K562 (cell line): ENCODE measurements around the gene TYW1. TPM values are rescaled to one million over a fixed set of nuclear protein-coding genes. Genes with fewer than 3 reads are reported as not detected.
"Not testable (repeated sequence)": the region's sequence is repeated elsewhere in the genome, so short reads cannot be mapped to it uniquely, and the experiment has no call there.

ENCODE experiments used
- ATAC-seq: fragments of 200-7000 bp; cut with Tn5 transposase; 3 replicates; pipeline ENCODE4 v1.9.1; 2020; ENCODE audit warnings: moderate library complexity
- BruUV-seq: library from RNA; stranded (reverse); fragments of 400-500 nt; replicated peaks from 2 replicates; lab custom pipeline; 2021; lab: Mats Ljungman, UMichigan
- CTCF ChIA-PET: fragments of 300-600 bp; formaldehyde crosslinking; extraction: SDS; loops from one replicate; lab custom pipeline; 2021; ENCODE audit warnings: low intra/inter-chr PET ratio; lab: Yijun Ruan, JAX
- POLR2A ChIA-PET: fragments of 300-600, 350-650 bp; sonication (Branson Sonifier 250); formaldehyde crosslinking; extraction: SDS; loops from one replicate; lab custom pipeline; 2021; ENCODE audit warnings: antibody characterized with exemption, inconsistent platforms; lab: Yijun Ruan, JAX
- DNase-seq, 4 experiments: peaks; one replicate each; pipeline versions ENCODE4 v3.0.0 to v3.0.0-alpha.2; 2011 to 2018; ENCODE audit warnings: low spot score in 3 of 4, mixed read lengths in 3 of 4; ENCODE audit errors: extremely low read depth in 1 of 4
- FAIRE-seq: peaks from 2 replicates; lab custom pipeline; 2011; peaks lifted over from hg19 to GRCh38; lab: Jason Lieb, UNC
- H2AFZ ChIP-seq: 2 replicates; pipeline ENCODE4 v1.6.0; 2011; ENCODE audit warnings: low read depth, low read length, control low read depth, inconsistent platforms
- H3K27ac ChIP-seq: fragments of 200-600 bp; 3 replicates; pipeline ENCODE4 v1.8.0; 2011; ENCODE audit warnings: low read depth, mild to moderate bottlenecking, control low read depth, inconsistent platforms, low read length, moderate library complexity, mixed read lengths; ENCODE audit errors: extremely low read depth
- H3K27me3 ChIP-seq, 2 experiments: fragments of 300-600 bp in 1 of 2; 2 replicates in 1 of 2; 3 replicates in 1 of 2; pipeline versions ENCODE4 v1.6.0 to v1.8.0; 2011; ENCODE audit warnings: inconsistent platforms in 2 of 2, low read length in 2 of 2, mild to moderate bottlenecking in 1 of 2, mixed read lengths in 1 of 2, moderate library complexity in 1 of 2; ENCODE audit not compliant: control insufficient read depth in 2 of 2, insufficient read depth in 2 of 2
- H3K36me3 ChIP-seq: fragments of 300-600 bp; 3 replicates; pipeline ENCODE4 v1.8.0; 2011; ENCODE audit warnings: mild to moderate bottlenecking, low read length, inconsistent platforms; ENCODE audit not compliant: control insufficient read depth, insufficient read depth
- H3K4me1 ChIP-seq, 2 experiments: fragments of 200-600 bp in 1 of 2; replicated peaks in 1 of 2; 2 replicates in 1 of 2; 3 replicates in 1 of 2; pipeline versions ENCODE4 v1.5.1 to v1.8.0; 2011; ENCODE audit warnings: inconsistent platforms in 2 of 2, low read length in 2 of 2, mild to moderate bottlenecking in 1 of 2, mixed read lengths in 1 of 2, moderate library complexity in 1 of 2; ENCODE audit not compliant: control insufficient read depth in 2 of 2, insufficient read depth in 2 of 2
- H3K4me2 ChIP-seq: 2 replicates; pipeline ENCODE4 v1.6.1; 2011; ENCODE audit warnings: low read length, control low read depth, inconsistent platforms, mixed read lengths; ENCODE audit not compliant: insufficient read depth
- H3K4me3 ChIP-seq: fragments of 200-600 bp; sonication (generic), shearing (Covaris generic); 2 replicates; pipeline ENCODE4 v1.5.1; 2016; ENCODE audit warnings: control low read depth, inconsistent platforms
- H3K79me2 ChIP-seq: fragments of 200-600 bp; 3 replicates; pipeline ENCODE4 v1.8.0; 2011; ENCODE audit warnings: low read length, inconsistent platforms; ENCODE audit not compliant: control insufficient read depth, insufficient read depth
- H3K9ac ChIP-seq, 2 experiments: 2 replicates each; pipeline versions ENCODE4 v1.6.0 to v1.6.1; 2011; ENCODE audit warnings: low read depth in 2 of 2, low read length in 2 of 2, control low read depth in 1 of 2, inconsistent platforms in 1 of 2, mild to moderate bottlenecking in 1 of 2, mixed read lengths in 1 of 2; ENCODE audit not compliant: insufficient read depth in 1 of 2
- H3K9me1 ChIP-seq: one replicate; pipeline ENCODE4 v1.6.0; 2011; ENCODE audit warnings: inconsistent platforms, mild to moderate bottlenecking, low read length, moderate library complexity; ENCODE audit not compliant: control insufficient read depth, insufficient read depth
- H3K9me3 ChIP-seq: replicated peaks from 2 replicates; pipeline ENCODE4 v1.5.1; 2011; ENCODE audit warnings: low read depth, low read length, inconsistent platforms; ENCODE audit not compliant: control insufficient read depth, insufficient read depth
- H4K20me1 ChIP-seq: replicated peaks from 2 replicates; pipeline ENCODE4 v1.6.1; 2011; ENCODE audit warnings: low read length, inconsistent platforms, mixed read lengths; ENCODE audit not compliant: control insufficient read depth, insufficient read depth
- ZNF121 ChIP-seq: sonication (generic); formaldehyde crosslinking; conservative IDR thresholded peaks from 2 replicates; pipeline ENCODE4 v1.8.0; 2022; ENCODE audit warnings: missing genetic modification reagents
- WGBS: fragments of 100-300 bp; shearing (Covaris generic); methylation state at CpG from one replicate; pipeline ENCODE4 v1.1.6; 2016; ENCODE audit warnings: low coverage, mixed read lengths; ENCODE audit not compliant: insufficient coverage; ENCODE audit errors: missing lambda C conversion rate; 5-methylcytosine and 5-hydroxymethylcytosine counted together
- in situ Hi-C: fragments of 300-500 bp; cut with MboI; formaldehyde crosslinking; loops from 4 replicates; pipeline ENCODE4 v1.15.0; 2018; ENCODE audit warnings: inconsistent platforms, mixed read lengths
- intact Hi-C: fragments of 100-400 bp; cut with micrococcal nuclease; formaldehyde crosslinking; loops from 2 replicates; pipeline ENCODE4 v1.14.2; 2022
- polyA plus RNA-seq, 8 experiments: library from polyadenylated mRNA; depleted of rRNA in 4 of 8; stranded (reverse) in 5 of 8; unstranded in 3 of 8; fragments of >200 nt; fragmentation: Nextera tagmentation in 2 of 8; fragmentation: Illumina TruSeq in 1 of 8; extraction: Ambion mirVana in 2 of 8; extraction: Trizol in 1 of 8; gene quantifications; 2 replicates each; pipeline versions ENCODE4 v1.2.1 to v1.2.3, GENCODE V29; 2011 to 2014; ENCODE audit warnings: inconsistent platforms in 1 of 8, missing spikeins in 1 of 8
- total RNA-seq, 7 experiments: library from RNA; depleted of rRNA in 6 of 7; stranded (reverse); fragments of >200 nt in 6 of 7; fragmentation: Illumina TruSeq in 2 of 7; extraction: Trizol in 2 of 7; gene quantifications; 2 replicates each; pipeline versions ENCODE4 v1.2.1 to v1.2.3, GENCODE V29; 2011 to 2021; ENCODE audit warnings: low replicate concordance in 1 of 7
- TF ChIP-seq, protein P1 (sequence below): fragments of 450-650 bp; conservative IDR thresholded peaks from 2 replicates; pipeline ENCODE4 v1.6.1; 2016; ENCODE audit warnings: missing genetic modification characterization, low read depth, mild to moderate bottlenecking, missing compliant biosample characterization, moderate library complexity
- TF ChIP-seq, protein P2 (sequence below), 2 experiments: fragments of 450-650 bp; IDR thresholded peaks; 2 replicates each; pipeline ENCODE4 v1.6.1; 2016

Gene TYW1
- total and polyA plus RNA-seq, 9 of the 15 experiments (the other 6 are each of a cell fraction or from before 2014, with no cell fraction given) = 17.4 to 32.0 (median 26.2) TPM

DNA sequence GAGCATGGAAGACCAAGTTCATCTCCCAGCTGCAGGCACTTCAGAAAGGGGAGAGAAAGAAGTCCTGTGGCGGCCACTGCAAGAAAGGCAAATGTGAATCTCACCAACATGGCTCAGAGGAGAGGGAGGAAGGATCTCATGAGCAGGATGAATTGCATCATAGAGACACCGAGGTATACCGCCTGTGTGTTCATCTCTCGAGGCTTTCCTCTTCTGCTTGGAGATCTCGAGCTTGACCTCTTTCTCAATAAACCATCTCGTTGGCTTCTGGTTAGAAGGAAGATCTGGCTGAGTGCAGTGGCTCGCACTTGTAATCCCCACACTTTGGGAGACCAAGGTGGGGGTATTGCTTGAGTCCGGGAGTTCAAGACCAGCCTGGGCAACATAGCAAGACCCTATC is 21.3 kb downstream of the TYW1 start:
- BruUV-seq, H4K20me1 ChIP-seq, CTCF ChIA-PET, H3K9me3 ChIP-seq, POLR2A ChIA-PET, H3K27me3 ChIP-seq, H3K27ac ChIP-seq, H3K79me2 ChIP-seq, H2AFZ ChIP-seq, ATAC-seq, intact Hi-C loops, H3K4me2 ChIP-seq, H3K4me3 ChIP-seq, H3K9me1 ChIP-seq, H3K9ac ChIP-seq, DNase-seq, in situ Hi-C loops, FAIRE-seq: not testable (repeated sequence)
- 95% methylated on average over 6 of the region's 8 CpGs for WGBS
- Histone ChIP-seq H3K36me3 (peaks cover 77% of the 10 kb centered on the region), H3K4me1 (peaks cover 5 to 13% of the 10 kb centered on the region in 2 experiments; a peak in 4 of 5 replicates)
- peak; percentile 47; the same call in 1 of the 2 replicates for TF ChIP-seq ZNF121 (CRISPR knock-in tag)

DNA sequence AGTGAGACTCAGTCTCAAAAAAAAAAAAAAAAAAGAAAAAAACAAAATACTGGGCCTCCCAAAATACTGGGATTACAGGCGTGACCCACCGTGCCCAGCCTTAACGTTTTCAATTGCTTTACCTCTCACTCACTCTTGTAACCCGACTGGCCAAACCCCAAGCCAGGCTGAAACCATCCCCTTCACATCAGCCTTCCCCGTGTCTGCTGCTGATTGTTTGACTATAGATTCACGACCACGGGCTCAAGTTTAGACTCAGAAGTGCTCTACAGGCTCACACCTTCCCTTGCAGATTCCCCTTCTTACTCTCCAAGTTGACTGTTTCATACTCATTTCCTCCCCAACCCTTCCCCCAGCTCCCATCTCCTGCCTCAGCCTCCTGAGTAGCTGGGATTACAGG is 22.3 kb downstream of the TYW1 start:
- H3K9me3 ChIP-seq = no peaks in the 10 kb centered on the region
- H3K27me3 ChIP-seq = no peaks in the 10 kb centered on the region
- POLR2A ChIA-PET = interaction anchor here (1.1 to 1.2 kb wide), 2 partner anchors 287 to 390 kb away, joined by 3 read pairs; partner anchors contain the start of gene KCTD7
- peak overlapping the region; percentile 78 for H3K27ac ChIP-seq
- CTCF ChIA-PET = no interaction called here
- H3K4me1 ChIP-seq = peaks cover 5 to 13% of the 10 kb centered on the region in 2 experiments; a peak in 4 of 5 replicates
- BruUV-seq = no TSS peak
- intact Hi-C loops = no loop called here
- H3K79me2 ChIP-seq = no peaks in the 10 kb centered on the region
- H2AFZ ChIP-seq = no peak overlapping the region
- 73% methylated on average over 7 of the region's 7 CpGs for WGBS
- peaks cover 78% of the 10 kb centered on the region for H3K36me3 ChIP-seq
- no peaks in the 10 kb centered on the region for H4K20me1 ChIP-seq
- peak; percentile 12 for ATAC-seq
- in situ Hi-C loops = no loop called here
- peak overlapping the region in 1 of 2 experiments; percentile 61; a peak in 2 of 4 replicates for H3K9ac ChIP-seq
- no peaks in the 10 kb centered on the region for H3K9me1 ChIP-seq
- no peak overlapping the region for H3K4me2 ChIP-seq
- no peak for FAIRE-seq
- no peak overlapping the region for H3K4me3 ChIP-seq
- TF ChIP-seq, protein P1, sequence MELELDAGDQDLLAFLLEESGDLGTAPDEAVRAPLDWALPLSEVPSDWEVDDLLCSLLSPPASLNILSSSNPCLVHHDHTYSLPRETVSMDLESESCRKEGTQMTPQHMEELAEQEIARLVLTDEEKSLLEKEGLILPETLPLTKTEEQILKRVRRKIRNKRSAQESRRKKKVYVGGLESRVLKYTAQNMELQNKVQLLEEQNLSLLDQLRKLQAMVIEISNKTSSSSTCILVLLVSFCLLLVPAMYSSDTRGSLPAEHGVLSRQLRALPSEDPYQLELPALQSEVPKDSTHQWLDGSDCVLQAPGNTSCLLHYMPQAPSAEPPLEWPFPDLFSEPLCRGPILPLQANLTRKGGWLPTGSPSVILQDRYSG (tag) = no peak
- TF ChIP-seq, protein P2, sequence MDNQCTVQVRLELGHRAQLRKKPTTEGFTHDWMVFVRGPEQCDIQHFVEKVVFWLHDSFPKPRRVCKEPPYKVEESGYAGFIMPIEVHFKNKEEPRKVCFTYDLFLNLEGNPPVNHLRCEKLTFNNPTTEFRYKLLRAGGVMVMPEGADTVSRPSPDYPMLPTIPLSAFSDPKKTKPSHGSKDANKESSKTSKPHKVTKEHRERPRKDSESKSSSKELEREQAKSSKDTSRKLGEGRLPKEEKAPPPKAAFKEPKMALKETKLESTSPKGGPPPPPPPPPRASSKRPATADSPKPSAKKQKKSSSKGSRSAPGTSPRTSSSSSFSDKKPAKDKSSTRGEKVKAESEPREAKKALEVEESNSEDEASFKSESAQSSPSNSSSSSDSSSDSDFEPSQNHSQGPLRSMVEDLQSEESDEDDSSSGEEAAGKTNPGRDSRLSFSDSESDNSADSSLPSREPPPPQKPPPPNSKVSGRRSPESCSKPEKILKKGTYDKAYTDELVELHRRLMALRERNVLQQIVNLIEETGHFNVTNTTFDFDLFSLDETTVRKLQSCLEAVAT (IDR thresholded peaks at IDR 0.05) = peak in 1 of 2 experiments; percentile 53; a peak in 1 of 4 replicates
- DNase-seq = no peak
